Cardiac muscle cell (in vitro differentiated cells and primary cell): Measurements from ENCODE around the gene SEPTIN2. TPM values are rescaled to one million over a fixed set of nuclear protein-coding genes. Genes with fewer than 3 reads are reported as not detected.
"Not testable (repeated sequence)": the region's sequence is repeated elsewhere in the genome, so short reads cannot be mapped to it uniquely, and the experiment has no call there.

Experiments
- DNase-seq, 2 donors: peaks; one replicate each; pipeline versions ENCODE4 v3.0.0 to v3.0.0-alpha.2; 2010 to 2017; ENCODE audit warnings: low read depth in 1 of 2, low spot score in 1 of 2
- H3K27ac ChIP-seq: fragments of 200-600 bp; sonication (generic); 2 replicates; pipeline ENCODE4 v1.5.1; 2016
- H3K27me3 ChIP-seq: fragments of 200-600 bp; sonication (generic); 2 replicates; pipeline ENCODE4 v1.6.0; 2016; ENCODE audit warnings: control low read depth
- H3K36me3 ChIP-seq: fragments of 200-600 bp; sonication (generic); 2 replicates; pipeline ENCODE4 v1.5.1; 2016; ENCODE audit warnings: control low read depth
- H3K4me1 ChIP-seq: fragments of 200-600 bp; sonication (generic); 2 replicates; pipeline ENCODE4 v1.8.1; 2017; ENCODE audit warnings: low read depth, mild to moderate bottlenecking, mixed run types
- H3K4me3 ChIP-seq: fragments of 200-600 bp; sonication (generic); 2 replicates; pipeline ENCODE4 v1.5.1; 2016; ENCODE audit warnings: mild to moderate bottlenecking
- H3K9me3 ChIP-seq: fragments of 200-600 bp; sonication (generic); 2 replicates; pipeline ENCODE4 v1.5.1; 2017; ENCODE audit warnings: low read depth, mild to moderate bottlenecking, control low read depth
- polyA plus RNA-seq: library from polyadenylated mRNA; unstranded; fragments of >200 nt; fragmentation: Nextera tagmentation; extraction: Ambion mirVana; gene quantifications from 2 replicates; pipeline ENCODE4 v1.2.1, GENCODE V29; 2016
- total RNA-seq: library from RNA; depleted of rRNA; stranded (reverse); fragments of >200 nt; gene quantifications from 2 replicates; pipeline ENCODE4 v1.2.3, GENCODE V29; 2016
- TF ChIP-seq, protein P1 (sequence below): IDR thresholded peaks from 2 replicates; pipeline ENCODE4 v1.5.1; 2012; ENCODE audit warnings: low read depth, mild to moderate bottlenecking, low read length

SEPTIN2 gene
- total and polyA plus RNA-seq, 2 experiments from 2014 or later = 386 to 627 TPM

DNA sequence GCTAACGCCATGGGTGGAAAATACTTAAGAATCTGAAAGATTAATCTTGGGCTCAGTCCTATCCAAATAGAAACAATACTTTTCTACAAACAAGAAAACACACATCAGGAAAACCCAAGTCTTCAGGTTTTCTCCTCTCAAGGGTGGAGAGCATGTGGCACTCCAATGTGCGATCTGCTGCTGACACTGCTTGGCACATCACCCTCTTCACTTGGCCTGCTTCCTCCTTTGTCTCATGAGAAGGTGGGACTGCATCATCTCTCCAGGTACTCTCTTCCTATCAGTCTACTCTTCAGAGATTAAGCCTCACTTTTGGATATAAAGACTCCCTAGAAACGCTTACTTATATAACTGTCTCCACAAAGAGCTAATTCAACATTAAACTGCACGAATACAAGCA lies 26.7 kb upstream of the SEPTIN2 start:
- TF ChIP-seq, protein P1, sequence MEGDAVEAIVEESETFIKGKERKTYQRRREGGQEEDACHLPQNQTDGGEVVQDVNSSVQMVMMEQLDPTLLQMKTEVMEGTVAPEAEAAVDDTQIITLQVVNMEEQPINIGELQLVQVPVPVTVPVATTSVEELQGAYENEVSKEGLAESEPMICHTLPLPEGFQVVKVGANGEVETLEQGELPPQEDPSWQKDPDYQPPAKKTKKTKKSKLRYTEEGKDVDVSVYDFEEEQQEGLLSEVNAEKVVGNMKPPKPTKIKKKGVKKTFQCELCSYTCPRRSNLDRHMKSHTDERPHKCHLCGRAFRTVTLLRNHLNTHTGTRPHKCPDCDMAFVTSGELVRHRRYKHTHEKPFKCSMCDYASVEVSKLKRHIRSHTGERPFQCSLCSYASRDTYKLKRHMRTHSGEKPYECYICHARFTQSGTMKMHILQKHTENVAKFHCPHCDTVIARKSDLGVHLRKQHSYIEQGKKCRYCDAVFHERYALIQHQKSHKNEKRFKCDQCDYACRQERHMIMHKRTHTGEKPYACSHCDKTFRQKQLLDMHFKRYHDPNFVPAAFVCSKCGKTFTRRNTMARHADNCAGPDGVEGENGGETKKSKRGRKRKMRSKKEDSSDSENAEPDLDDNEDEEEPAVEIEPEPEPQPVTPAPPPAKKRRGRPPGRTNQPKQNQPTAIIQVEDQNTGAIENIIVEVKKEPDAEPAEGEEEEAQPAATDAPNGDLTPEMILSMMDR = no peak
- no peaks in the 10 kb centered on the region for H3K27me3 ChIP-seq
- H3K27ac ChIP-seq = no peak overlapping the region
- no peaks in the 10 kb centered on the region for H3K36me3 ChIP-seq
- no peak overlapping the region for H3K4me3 ChIP-seq
- DNase-seq = no peak
- H3K9me3 ChIP-seq = no peaks in the 10 kb centered on the region
- H3K4me1 ChIP-seq = peaks cover 11% of the 10 kb centered on the region

GRCh38 chr2:241289597-241289996 lies 26.1 kb upstream of the SEPTIN2 start:
- TF ChIP-seq, protein P1 = no peak
- H3K27ac ChIP-seq = no peak overlapping the region
- no peak for DNase-seq
- H3K4me3 ChIP-seq = no peak overlapping the region
- no peaks in the 10 kb centered on the region for H3K9me3 ChIP-seq
- no peaks in the 10 kb centered on the region for H3K27me3 ChIP-seq
- no peaks in the 10 kb centered on the region for H3K36me3 ChIP-seq
- H3K4me1 ChIP-seq = peaks cover 11% of the 10 kb centered on the region

GRCh38 chr2:241291153-241291552 lies 24.6 kb upstream of the SEPTIN2 start:
- Histone ChIP-seq H3K36me3 (no peaks in the 10 kb centered on the region), H3K9me3 (no peaks in the 10 kb centered on the region), H3K27me3 (no peaks in the 10 kb centered on the region), H3K27ac (no peak overlapping the region), H3K4me3 (no peak overlapping the region), H3K4me1 (peaks cover 11% of the 10 kb centered on the region)
- TF ChIP-seq, protein P1 = no peak
- DNase-seq = no peak

GRCh38 chr2:241291977-241292376 lies 23.7 kb upstream of the SEPTIN2 start:
- Histone ChIP-seq H3K27ac (no peak overlapping the region), H3K36me3 (no peaks in the 10 kb centered on the region), H3K9me3 (no peaks in the 10 kb centered on the region), H3K4me1 (peaks cover 11% of the 10 kb centered on the region), H3K4me3 (no peak overlapping the region), H3K27me3 (no peaks in the 10 kb centered on the region)
- TF ChIP-seq, protein P1 = no peak
- no peak for DNase-seq

DNA sequence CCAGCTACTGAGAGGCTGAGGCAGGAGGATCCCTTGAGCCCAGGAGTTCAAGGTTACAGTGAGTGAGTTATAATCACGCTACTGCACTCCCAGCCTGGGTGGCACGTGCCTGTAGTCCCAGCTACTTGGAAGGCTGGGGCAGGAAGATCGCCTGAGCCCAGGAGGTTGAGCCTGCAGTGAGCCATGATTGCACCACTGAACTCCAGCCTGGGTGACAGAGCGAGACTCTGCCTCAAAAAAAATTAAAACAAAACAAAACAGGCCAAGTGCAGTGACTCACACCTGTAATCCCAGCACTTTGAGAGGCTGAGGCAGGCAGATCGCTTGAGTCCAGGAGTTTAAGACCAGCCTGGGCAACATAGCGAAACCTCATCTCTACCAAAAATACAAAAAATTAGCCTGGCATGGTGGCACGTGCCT lies 22.3 kb upstream of the SEPTIN2 start:
- DNase-seq, H3K27me3 ChIP-seq, H3K4me3 ChIP-seq, H3K36me3 ChIP-seq, H3K27ac ChIP-seq, H3K9me3 ChIP-seq: not testable (repeated sequence)
- peaks cover 11% of the 10 kb centered on the region for H3K4me1 ChIP-seq

DNA sequence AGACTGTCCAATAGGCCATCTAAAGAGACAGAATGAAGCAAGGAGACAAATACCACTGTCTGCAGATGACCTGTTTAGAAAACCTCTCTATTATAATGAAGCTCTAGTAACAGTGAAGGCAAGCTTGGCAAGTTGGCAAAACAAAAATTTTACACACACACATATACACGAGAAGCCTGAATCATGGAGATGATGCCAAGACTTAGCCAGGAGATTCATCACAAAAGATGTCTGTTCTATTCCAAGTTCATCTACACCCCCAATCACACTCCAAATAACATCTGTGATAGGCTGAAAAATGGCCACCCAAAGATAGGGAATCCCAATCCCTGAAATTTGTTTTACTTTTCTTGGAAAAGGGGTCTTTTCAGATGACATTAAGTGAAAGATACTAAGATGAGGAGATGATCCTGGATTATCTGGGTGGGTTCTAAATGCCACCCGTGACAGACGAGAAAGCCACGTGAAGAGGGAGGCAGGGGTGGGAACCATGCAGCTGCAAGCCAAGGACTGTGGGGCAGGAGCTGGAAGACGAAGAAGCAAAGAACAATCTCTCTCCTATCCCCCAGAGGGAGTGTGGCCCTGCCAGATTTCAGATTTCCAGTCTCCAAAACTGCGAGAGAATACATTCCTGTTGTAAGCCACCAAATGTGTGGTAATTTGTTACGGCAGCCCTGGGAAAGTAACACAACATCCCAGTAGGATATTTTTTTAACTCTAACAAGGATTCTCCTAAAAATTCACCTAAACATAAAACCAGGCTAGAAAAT lies 20.2 kb upstream of the SEPTIN2 start:
- Histone ChIP-seq H3K9me3 (no peaks in the 10 kb centered on the region), H3K4me3 (no peak overlapping the region), H3K27ac (no peak overlapping the region), H3K4me1 (no peaks in the 10 kb centered on the region), H3K36me3 (no peaks in the 10 kb centered on the region), H3K27me3 (no peaks in the 10 kb centered on the region)
- TF ChIP-seq, protein P1 = no peak
- DNase-seq = peak in 1 of 2 donors; percentile 23
